ENCODE results near the gene ARHGAP42. TPM values are rescaled to one million over a fixed set of nuclear protein-coding genes. Genes with fewer than 3 reads are reported as not detected.

The ARHGAP42 gene
- total and polyA plus RNA-seq, 10 donors: 3.5 to 31.0 (median 19.6) TPM

DNA sequence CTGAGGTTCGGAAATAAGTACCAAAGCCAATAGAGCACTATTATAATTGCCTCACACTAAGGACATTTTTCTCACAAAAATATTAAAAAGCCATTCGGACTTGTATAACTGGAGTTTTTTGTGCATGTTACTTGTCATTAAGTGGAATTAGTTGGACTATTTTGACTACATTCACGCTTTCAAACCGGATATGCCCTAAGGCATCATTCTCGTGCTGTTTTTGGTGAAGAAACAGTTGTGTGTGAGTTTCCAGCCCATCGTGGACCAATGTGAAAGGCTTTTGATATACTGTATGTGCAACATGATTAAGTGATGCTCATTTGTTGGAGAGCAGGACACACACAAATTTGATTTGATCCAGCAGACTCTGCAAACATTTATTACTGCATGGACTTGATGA lies 249.7 kb downstream of the ARHGAP42 start:
- no peak overlapping the region for H3K4me3 ChIP-seq
- H3K9me3 ChIP-seq: no peaks in the 10 kb centered on the region
- H3K4me1 ChIP-seq: peaks cover 0 to 11% (median under 1%) of the 10 kb centered on the region in 6 donors
- 79 to 91% (median 86%) methylated on average over 6 of the region's 6 CpGs for WGBS, 5 donors
- TF ChIP-seq, protein P1, sequence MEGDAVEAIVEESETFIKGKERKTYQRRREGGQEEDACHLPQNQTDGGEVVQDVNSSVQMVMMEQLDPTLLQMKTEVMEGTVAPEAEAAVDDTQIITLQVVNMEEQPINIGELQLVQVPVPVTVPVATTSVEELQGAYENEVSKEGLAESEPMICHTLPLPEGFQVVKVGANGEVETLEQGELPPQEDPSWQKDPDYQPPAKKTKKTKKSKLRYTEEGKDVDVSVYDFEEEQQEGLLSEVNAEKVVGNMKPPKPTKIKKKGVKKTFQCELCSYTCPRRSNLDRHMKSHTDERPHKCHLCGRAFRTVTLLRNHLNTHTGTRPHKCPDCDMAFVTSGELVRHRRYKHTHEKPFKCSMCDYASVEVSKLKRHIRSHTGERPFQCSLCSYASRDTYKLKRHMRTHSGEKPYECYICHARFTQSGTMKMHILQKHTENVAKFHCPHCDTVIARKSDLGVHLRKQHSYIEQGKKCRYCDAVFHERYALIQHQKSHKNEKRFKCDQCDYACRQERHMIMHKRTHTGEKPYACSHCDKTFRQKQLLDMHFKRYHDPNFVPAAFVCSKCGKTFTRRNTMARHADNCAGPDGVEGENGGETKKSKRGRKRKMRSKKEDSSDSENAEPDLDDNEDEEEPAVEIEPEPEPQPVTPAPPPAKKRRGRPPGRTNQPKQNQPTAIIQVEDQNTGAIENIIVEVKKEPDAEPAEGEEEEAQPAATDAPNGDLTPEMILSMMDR (IDR thresholded peaks at IDR 0.05 in 8 of 11, conservative IDR thresholded peaks at IDR 0.05 in 3 of 11): no peak
- TF ChIP-seq POLR2AphosphoS5 (IDR thresholded peaks at IDR 0.05) (no peak), POLR2A (IDR thresholded peaks at IDR 0.05) (no peak)
- H3K36me3 ChIP-seq: peaks cover 0 to 23% (median 0%) of the 10 kb centered on the region in 6 donors
- no peak for DNase-seq
- no peak overlapping the region for H3K27ac ChIP-seq
- H3K27me3 ChIP-seq (replicated peaks in 1 of 7): no peaks in the 10 kb centered on the region
- intact Hi-C loops (cut with DNase I; ENCODE audit: low total_unique reads): no loop called here

GRCh38 chr11:100939571-100939970 lies 252.5 kb downstream of the ARHGAP42 start:
- no peaks in the 10 kb centered on the region for H3K9me3 ChIP-seq
- H3K27me3 ChIP-seq (replicated peaks in 1 of 7): no peaks in the 10 kb centered on the region
- peaks cover 0 to 23% (median 0%) of the 10 kb centered on the region in 6 donors for H3K36me3 ChIP-seq
- H3K27ac ChIP-seq: no peak overlapping the region
- H3K4me3 ChIP-seq: no peak overlapping the region
- 59 to 68% (median 62%) methylated on average over 5 of the region's 5 CpGs for WGBS, 5 donors
- peaks cover 0 to 10% (median 1%) of the 10 kb centered on the region in 6 donors for H3K4me1 ChIP-seq
- intact Hi-C loops (cut with DNase I; ENCODE audit: low total_unique reads): no loop called here
- DNase-seq: no peak
- TF ChIP-seq, protein P1 (IDR thresholded peaks at IDR 0.05 in 8 of 11, conservative IDR thresholded peaks at IDR 0.05 in 3 of 11): no peak
- no peak for TF ChIP-seq POLR2A (IDR thresholded peaks at IDR 0.05)
- no peak for TF ChIP-seq POLR2AphosphoS5 (IDR thresholded peaks at IDR 0.05)

DNA sequence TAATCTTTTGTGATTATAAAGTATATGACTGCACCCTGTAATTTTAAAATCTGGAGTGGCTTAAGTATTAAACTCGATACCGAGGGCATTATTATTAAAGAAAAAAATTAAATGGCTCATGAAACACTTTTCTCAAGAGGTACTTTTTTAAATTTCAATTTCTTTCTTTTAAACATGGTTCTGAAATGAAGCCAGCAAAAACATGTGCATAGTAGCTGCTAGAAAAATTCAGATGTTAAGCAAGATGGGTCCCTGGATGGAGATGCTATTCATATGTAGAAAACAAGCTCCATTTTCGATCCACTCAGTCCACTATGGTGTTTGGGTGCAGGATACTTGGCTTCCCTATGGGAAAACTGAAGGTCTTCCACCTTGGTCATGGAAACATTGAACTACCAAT lies 253.0 kb downstream of the ARHGAP42 start:
- intact Hi-C loops (cut with DNase I; ENCODE audit: low total_unique reads): no loop called here
- no peak for DNase-seq
- no peak overlapping the region for H3K27ac ChIP-seq
- H3K27me3 ChIP-seq (replicated peaks in 1 of 7): no peaks in the 10 kb centered on the region
- 89 to 94% (median 91%) methylated on average over 3 of the region's 3 CpGs for WGBS, 5 donors
- TF ChIP-seq POLR2AphosphoS5 (IDR thresholded peaks at IDR 0.05) (no peak), POLR2A (IDR thresholded peaks at IDR 0.05) (no peak)
- TF ChIP-seq, protein P1 (IDR thresholded peaks at IDR 0.05 in 8 of 11, conservative IDR thresholded peaks at IDR 0.05 in 3 of 11): no peak
- H3K36me3 ChIP-seq: peaks cover 0 to 23% (median 0%) of the 10 kb centered on the region in 6 donors
- H3K4me3 ChIP-seq: no peak overlapping the region
- H3K9me3 ChIP-seq: no peaks in the 10 kb centered on the region
- peaks cover 0 to 10% (median 1%) of the 10 kb centered on the region in 6 donors for H3K4me1 ChIP-seq

DNA sequence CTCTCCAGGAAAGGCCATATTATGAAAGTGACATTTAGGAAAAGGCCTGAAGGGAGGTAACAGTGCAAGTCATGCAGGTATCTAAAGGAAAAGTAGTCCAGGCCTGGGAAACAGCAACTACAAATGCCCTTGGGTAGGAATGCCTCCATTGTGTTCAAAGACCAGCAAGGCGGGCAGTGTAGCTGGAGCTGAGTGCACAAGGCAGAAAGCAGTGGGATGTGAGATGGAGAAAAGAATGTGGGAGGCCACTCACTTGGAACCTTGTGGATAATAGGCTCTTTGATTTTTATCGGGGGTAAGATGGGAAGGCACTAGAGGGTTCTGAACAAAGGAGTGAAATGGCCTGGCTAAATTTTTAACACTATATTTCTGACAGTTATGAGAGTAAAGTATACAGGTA lies 253.9 kb downstream of the ARHGAP42 start:
- TF ChIP-seq POLR2AphosphoS5 (IDR thresholded peaks at IDR 0.05) (no peak), POLR2A (IDR thresholded peaks at IDR 0.05) (no peak)
- TF ChIP-seq, protein P1 (IDR thresholded peaks at IDR 0.05 in 8 of 11, conservative IDR thresholded peaks at IDR 0.05 in 3 of 11): no peak
- H3K27ac ChIP-seq: no peak overlapping the region
- no peak for DNase-seq
- H3K36me3 ChIP-seq: peaks cover 0 to 23% (median 0%) of the 10 kb centered on the region in 6 donors
- no peaks in the 10 kb centered on the region for H3K9me3 ChIP-seq
- 86 to 93% (median 87%) methylated on average over 2 of the region's 2 CpGs for WGBS, 5 donors
- peaks cover 0 to 10% (median 1%) of the 10 kb centered on the region in 6 donors for H3K4me1 ChIP-seq
- intact Hi-C loops (cut with DNase I; ENCODE audit: low total_unique reads): no loop called here
- no peak overlapping the region for H3K4me3 ChIP-seq
- H3K27me3 ChIP-seq (replicated peaks in 1 of 7): no peaks in the 10 kb centered on the region

Data from spleen (tissue), 11 donors.